GM18909 (cell line): ENCODE measurements around the gene LAMTOR4.
A peak's percentile ranks its signal among the peaks of the same experiment; 100 is the strongest.
"Not testable (repeated sequence)": the region's sequence is repeated elsewhere in the genome, so short reads cannot be mapped to it uniquely, and the experiment has no call there.

Experiments used
- ATAC-seq: cut with Tn5 transposase; IDR thresholded peaks from one replicate; pipeline ENCODE4 v1.9.1; 2021; ENCODE audit warnings: mild to moderate bottlenecking; ENCODE audit not compliant: unreplicated experiment, poor library complexity

The LAMTOR4 gene

GRCh38 chr7:100169147-100169850 lies 20.6 kb downstream of the LAMTOR4 start:
- ATAC-seq: no peak

GRCh38 chr7:100170101-100170897 lies 21.6 kb downstream of the LAMTOR4 start:
- no peak for ATAC-seq

GRCh38 chr7:100171087-100171681 lies 22.5 kb downstream of the LAMTOR4 start:
- ATAC-seq: no peak

GRCh38 chr7:100171840-100172239 lies 23.1 kb downstream of the LAMTOR4 start:
- ATAC-seq: no peak

GRCh38 chr7:100173806-100174495 lies 25.2 kb downstream of the LAMTOR4 start:
- no peak for ATAC-seq

GRCh38 chr7:100174582-100174981 lies 25.9 kb downstream of the LAMTOR4 start:
- ATAC-seq: no peak

GRCh38 chr7:100175296-100175935 lies 26.7 kb downstream of the LAMTOR4 start:
- no peak for ATAC-seq

GRCh38 chr7:100176096-100177044 lies 27.7 kb downstream of the LAMTOR4 start:
- ATAC-seq: no peak

- ATAC-seq: peak; percentile 86
These were observed 28.6 kb downstream of the LAMTOR4 start, which contains the start of the genes GPC2 and STAG3 for GRCh38 chr7:100177045-100178001. GPC2 (minus strand) TSS chr7:100177381; CDS start chr7:100177199, 182 bp downstream. STAG3 (plus strand) TSS chr7:100177918; CDS start chr7:100180557, 2,639 bp downstream.

GRCh38 chr7:100180084-100180483 lies 31.4 kb downstream of the LAMTOR4 start:
- not testable (repeated sequence) for ATAC-seq

- ATAC-seq: not testable (repeated sequence)
These were observed 33.9 kb downstream of the LAMTOR4 start for GRCh38 chr7:100182616-100183015.

- not testable (repeated sequence) for ATAC-seq
These were observed 34.4 kb downstream of the LAMTOR4 start for GRCh38 chr7:100183090-100183489.

GRCh38 chr7:100185726-100186125 lies 37.0 kb downstream of the LAMTOR4 start:
- ATAC-seq: no peak

- ATAC-seq: no peak
These were observed 40.3 kb downstream of the LAMTOR4 start for GRCh38 chr7:100189061-100189460.

GRCh38 chr7:100190048-100190711 lies 41.5 kb downstream of the LAMTOR4 start:
- no peak for ATAC-seq

GRCh38 chr7:100191775-100192174 lies 43.1 kb downstream of the LAMTOR4 start:
- no peak for ATAC-seq

- ATAC-seq: not testable (repeated sequence)
These were observed 43.7 kb downstream of the LAMTOR4 start for GRCh38 chr7:100192281-100192862.
